ENCODE measurements around the gene ANP32E.

ANP32E gene

GRCh38 chr1:150182247-150182646, 53.7 kb downstream of the ANP32E start:
- no peak overlapping the region for H3K4me3 ChIP-seq (ENCODE audit: control insufficient read depth, low read depth, low read length)
- TF ChIP-seq CTCF (IDR thresholded peaks at IDR 0.05; ENCODE audit: control insufficient read depth, insufficient read depth, low read depth, low read length, missing control alignments), result no peak
- no peak for DNase-seq (ENCODE audit: low read depth)

- TF ChIP-seq CTCF (IDR thresholded peaks at IDR 0.05; ENCODE audit: control insufficient read depth, insufficient read depth, low read depth, low read length, missing control alignments), result no peak
- no peak for DNase-seq (ENCODE audit: low read depth)
- no peak overlapping the region for H3K4me3 ChIP-seq (ENCODE audit: control insufficient read depth, low read depth, low read length)
Observed at GRCh38 chr1:150180474-150180873, 55.4 kb downstream of the ANP32E start.

- no peak for DNase-seq (ENCODE audit: low read depth)
- no peak overlapping the region for H3K4me3 ChIP-seq (ENCODE audit: control insufficient read depth, low read depth, low read length)
- no peak for TF ChIP-seq CTCF (IDR thresholded peaks at IDR 0.05; ENCODE audit: control insufficient read depth, insufficient read depth, low read depth, low read length, missing control alignments)
Observed at GRCh38 chr1:150179867-150180266, 56.0 kb downstream of the ANP32E start.

- H3K4me3 ChIP-seq (ENCODE audit: control insufficient read depth, low read depth, low read length), result no peak overlapping the region
- TF ChIP-seq CTCF (IDR thresholded peaks at IDR 0.05; ENCODE audit: control insufficient read depth, insufficient read depth, low read depth, low read length, missing control alignments), result no peak
- no peak for DNase-seq (ENCODE audit: low read depth)
Observed at GRCh38 chr1:150178548-150178947, 57.4 kb downstream of the ANP32E start.

- no peak for DNase-seq (ENCODE audit: low read depth)
- H3K4me3 ChIP-seq (ENCODE audit: control insufficient read depth, low read depth, low read length), result no peak overlapping the region
- TF ChIP-seq CTCF (IDR thresholded peaks at IDR 0.05; ENCODE audit: control insufficient read depth, insufficient read depth, low read depth, low read length, missing control alignments), result no peak
Observed at GRCh38 chr1:150176593-150176992, 59.3 kb downstream of the ANP32E start.

GRCh38 chr1:150173141-150173585, 62.7 kb downstream of the ANP32E start:
- no peak overlapping the region for H3K4me3 ChIP-seq (ENCODE audit: control insufficient read depth, low read depth, low read length)
- DNase-seq (ENCODE audit: low read depth), result no peak
- TF ChIP-seq CTCF (IDR thresholded peaks at IDR 0.05; ENCODE audit: control insufficient read depth, insufficient read depth, low read depth, low read length, missing control alignments), result no peak

GRCh38 chr1:150171801-150172200, 64.1 kb downstream of the ANP32E start:
- no peak for TF ChIP-seq CTCF (IDR thresholded peaks at IDR 0.05; ENCODE audit: control insufficient read depth, insufficient read depth, low read depth, low read length, missing control alignments)
- H3K4me3 ChIP-seq (ENCODE audit: control insufficient read depth, low read depth, low read length), result no peak overlapping the region
- no peak for DNase-seq (ENCODE audit: low read depth)

All from AG09309 (cell line).